K562 (cell line): ENCODE measurements around the gene LTK. TPM values are rescaled to one million over a fixed set of nuclear protein-coding genes. Genes with fewer than 3 reads are reported as not detected.

Experiments
- ETS2 ChIP-seq: IDR thresholded peaks from 2 replicates; pipeline ENCODE4 v1.6.1; 2016; ENCODE audit warnings: borderline replicate concordance, missing genetic modification characterization, mild to moderate bottlenecking, moderate library complexity, missing compliant biosample characterization; ENCODE audit not compliant: poor library complexity, severe bottlenecking
- FOXP1 ChIP-seq: sonication (generic); formaldehyde crosslinking; IDR thresholded peaks from 2 replicates; pipeline ENCODE4 v1.8.0; 2022; ENCODE audit warnings: mild to moderate bottlenecking, missing genetic modification reagents
- MED1 ChIP-seq: sonication (generic); formaldehyde crosslinking; IDR thresholded peaks from 2 replicates; pipeline ENCODE4 v1.8.1; 2023; ENCODE audit warnings: missing genetic modification reagents, borderline replicate concordance
- POLR2AphosphoS2 ChIP-seq: IDR thresholded peaks from 2 replicates; pipeline ENCODE4 v1.6.1; 2012; ENCODE audit warnings: low read length, improper control_type of control experiment
- PRPF4 ChIP-seq: fragments of 200-400 bp; formaldehyde crosslinking; IDR thresholded peaks from one replicate; pipeline ENCODE4 v1.6.1; 2017; ENCODE audit warnings: low read length, low read depth, mild to moderate bottlenecking; ENCODE audit not compliant: insufficient read depth, poor library complexity, severe bottlenecking
- RAD51 ChIP-seq: fragments of 450-650 bp; IDR thresholded peaks from 2 replicates; pipeline ENCODE4 v1.7.1; 2016; ENCODE audit warnings: low read depth, mild to moderate bottlenecking, borderline replicate concordance
- SIRT6 ChIP-seq: IDR thresholded peaks from one replicate; pipeline ENCODE4 v1.6.1; 2012; ENCODE audit warnings: low read depth, mild to moderate bottlenecking, control low read depth, inconsistent platforms, low read length, moderate library complexity
- SP1 ChIP-seq: sonication (generic); formaldehyde crosslinking; IDR thresholded peaks from 2 replicates; pipeline ENCODE4 v1.8.1; 2022; ENCODE audit warnings: mild to moderate bottlenecking, missing genetic modification reagents
- SREBF1 ChIP-seq: fragments of 150-350 bp; IDR thresholded peaks from 2 replicates; pipeline ENCODE4 v1.6.1; 2014; ENCODE audit warnings: antibody characterized with exemption, low read depth, low read length, borderline replicate concordance
- TAF9B ChIP-seq: fragments of 450-650 bp; IDR thresholded peaks from 2 replicates; pipeline ENCODE4 v1.6.1; 2018; ENCODE audit warnings: mild to moderate bottlenecking; ENCODE audit not compliant: partially characterized antibody
- TCF3 ChIP-seq: sonication (generic); formaldehyde crosslinking; IDR thresholded peaks from 2 replicates; pipeline ENCODE4 v1.4.0; 2020; ENCODE audit warnings: mild to moderate bottlenecking, missing genetic modification reagents
- ZFX ChIP-seq: sonication (generic); formaldehyde crosslinking; IDR thresholded peaks from 2 replicates; pipeline ENCODE4 v1.8.0; 2022; ENCODE audit warnings: mild to moderate bottlenecking, missing genetic modification reagents, moderate library complexity
- ZNF121 ChIP-seq: sonication (generic); formaldehyde crosslinking; conservative IDR thresholded peaks from 2 replicates; pipeline ENCODE4 v1.8.0; 2022; ENCODE audit warnings: missing genetic modification reagents
- ZNF174 ChIP-seq: fragments of 250-450 bp; sonication (Bioruptor Pico); IDR thresholded peaks from 2 replicates; pipeline ENCODE4 v1.4.0; 2020; ENCODE audit warnings: mild to moderate bottlenecking
- ZNF507 ChIP-seq: conservative IDR thresholded peaks from 2 replicates; pipeline ENCODE4 v1.6.1; 2017; ENCODE audit warnings: missing genetic modification characterization, missing compliant biosample characterization
- ZNF830 ChIP-seq: fragments of 250-450 bp; sonication (Bioruptor Pico); IDR thresholded peaks from 2 replicates; pipeline ENCODE4 v1.5.0; 2021; ENCODE audit warnings: mild to moderate bottlenecking
- polyA plus RNA-seq, 8 experiments: library from polyadenylated mRNA; depleted of rRNA in 4 of 8; stranded (reverse) in 5 of 8; unstranded in 3 of 8; fragments of >200 nt; fragmentation: Nextera tagmentation in 2 of 8; fragmentation: Illumina TruSeq in 1 of 8; extraction: Ambion mirVana in 2 of 8; extraction: Trizol in 1 of 8; gene quantifications; 2 replicates each; pipeline versions ENCODE4 v1.2.1 to v1.2.3, GENCODE V29; 2011 to 2014; ENCODE audit warnings: inconsistent platforms in 1 of 8, missing spikeins in 1 of 8
- total RNA-seq, 7 experiments: library from RNA; depleted of rRNA in 6 of 7; stranded (reverse); fragments of >200 nt in 6 of 7; fragmentation: Illumina TruSeq in 2 of 7; extraction: Trizol in 2 of 7; gene quantifications; 2 replicates each; pipeline versions ENCODE4 v1.2.1 to v1.2.3, GENCODE V29; 2011 to 2021; ENCODE audit warnings: low replicate concordance in 1 of 7
- TF ChIP-seq, protein P1 (sequence below): fragments of 450-650 bp; conservative IDR thresholded peaks from 2 replicates; pipeline ENCODE4 v1.6.1; 2016; ENCODE audit warnings: missing genetic modification characterization, low read depth, mild to moderate bottlenecking, missing compliant biosample characterization, moderate library complexity
- TF ChIP-seq, protein P2 (sequence below): fragments of 450-650 bp; IDR thresholded peaks from 2 replicates; pipeline ENCODE4 v1.6.1; 2016; ENCODE audit warnings: borderline replicate concordance
- TF ChIP-seq, protein P3 (sequence below): sonication (generic); formaldehyde crosslinking; IDR thresholded peaks from 2 replicates; pipeline ENCODE4 v1.8.0; 2022; ENCODE audit warnings: mild to moderate bottlenecking, missing genetic modification reagents

The LTK gene
- total and polyA plus RNA-seq, 9 of the 15 experiments (the other 6 are each of a cell fraction or from before 2014, with no cell fraction given): 0.25 to 4.4 (median 1.8) TPM

DNA sequence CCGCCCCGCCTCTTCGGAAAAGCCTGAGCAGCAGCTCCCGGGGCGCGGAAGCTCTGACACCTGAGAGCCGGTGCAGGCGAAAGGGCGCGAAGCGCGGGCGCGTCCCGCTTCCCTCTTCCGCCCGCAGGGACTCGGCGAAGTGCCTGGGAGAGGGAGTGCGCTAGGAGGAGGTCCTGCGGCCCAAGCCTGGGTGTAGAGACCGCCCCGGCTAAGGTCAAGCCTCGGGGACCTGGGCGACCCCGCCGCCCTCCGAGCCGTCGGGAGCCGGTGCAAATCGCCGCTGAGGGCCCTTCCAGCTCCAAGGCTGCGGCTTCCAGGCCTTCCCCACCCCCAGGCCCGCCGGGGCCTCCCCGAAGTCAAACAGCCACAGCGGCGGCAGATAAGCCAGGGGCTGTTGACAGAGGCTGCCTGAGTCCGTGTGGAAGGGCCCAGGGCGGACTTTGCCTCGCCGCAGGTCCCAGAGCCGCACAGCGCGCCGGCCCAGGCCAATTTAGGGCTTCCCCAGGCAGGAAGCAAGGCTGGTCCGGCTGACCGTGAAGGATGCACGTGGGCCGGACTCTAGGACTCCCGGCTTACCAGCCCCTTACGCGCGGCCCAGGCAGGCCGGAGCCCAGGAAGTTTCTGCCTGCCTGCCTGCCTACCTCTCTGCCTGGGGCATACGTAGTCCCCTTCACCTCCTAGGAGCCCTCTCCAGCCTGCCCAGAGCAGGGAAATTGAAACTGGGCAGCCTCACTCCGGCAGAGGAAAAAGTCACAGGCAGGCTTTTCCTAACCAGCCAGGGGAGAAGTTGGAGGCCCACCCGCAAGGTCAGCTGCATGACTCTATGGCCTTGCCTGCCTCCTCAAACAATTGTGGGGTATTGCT is 17.7 kb downstream of the LTK start (continued):
- TF ChIP-seq SREBF1 (no peak), ZFX (CRISPR knock-in tag) (peak; percentile 95), ZNF830 (CRISPR knock-in tag) (no peak), RAD51 (no peak), PRPF4 (peak; percentile 23), TAF9B (no peak), MED1 (CRISPR knock-in tag) (no peak), SIRT6 (no peak), ZNF507 (tag) (no peak), TCF3 (CRISPR knock-in tag) (peak; percentile 52), FOXP1 (no peak), ZNF174 (CRISPR knock-in tag) (no peak), SP1 (CRISPR knock-in tag) (0 out of 2 replicates have a peak, but pooled peaks have one; percentile 9), ZNF121 (CRISPR knock-in tag) (no peak), ETS2 (no peak), POLR2AphosphoS2 (no peak)
- TF ChIP-seq, protein P1, sequence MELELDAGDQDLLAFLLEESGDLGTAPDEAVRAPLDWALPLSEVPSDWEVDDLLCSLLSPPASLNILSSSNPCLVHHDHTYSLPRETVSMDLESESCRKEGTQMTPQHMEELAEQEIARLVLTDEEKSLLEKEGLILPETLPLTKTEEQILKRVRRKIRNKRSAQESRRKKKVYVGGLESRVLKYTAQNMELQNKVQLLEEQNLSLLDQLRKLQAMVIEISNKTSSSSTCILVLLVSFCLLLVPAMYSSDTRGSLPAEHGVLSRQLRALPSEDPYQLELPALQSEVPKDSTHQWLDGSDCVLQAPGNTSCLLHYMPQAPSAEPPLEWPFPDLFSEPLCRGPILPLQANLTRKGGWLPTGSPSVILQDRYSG (tag): 0 out of 2 replicates have a peak, but pooled peaks have one; percentile 32
- TF ChIP-seq, protein P2, sequence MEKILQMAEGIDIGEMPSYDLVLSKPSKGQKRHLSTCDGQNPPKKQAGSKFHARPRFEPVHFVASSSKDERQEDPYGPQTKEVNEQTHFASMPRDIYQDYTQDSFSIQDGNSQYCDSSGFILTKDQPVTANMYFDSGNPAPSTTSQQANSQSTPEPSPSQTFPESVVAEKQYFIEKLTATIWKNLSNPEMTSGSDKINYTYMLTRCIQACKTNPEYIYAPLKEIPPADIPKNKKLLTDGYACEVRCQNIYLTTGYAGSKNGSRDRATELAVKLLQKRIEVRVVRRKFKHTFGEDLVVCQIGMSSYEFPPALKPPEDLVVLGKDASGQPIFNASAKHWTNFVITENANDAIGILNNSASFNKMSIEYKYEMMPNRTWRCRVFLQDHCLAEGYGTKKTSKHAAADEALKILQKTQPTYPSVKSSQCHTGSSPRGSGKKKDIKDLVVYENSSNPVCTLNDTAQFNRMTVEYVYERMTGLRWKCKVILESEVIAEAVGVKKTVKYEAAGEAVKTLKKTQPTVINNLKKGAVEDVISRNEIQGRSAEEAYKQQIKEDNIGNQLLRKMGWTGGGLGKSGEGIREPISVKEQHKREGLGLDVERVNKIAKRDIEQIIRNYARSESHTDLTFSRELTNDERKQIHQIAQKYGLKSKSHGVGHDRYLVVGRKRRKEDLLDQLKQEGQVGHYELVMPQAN: no peak
- TF ChIP-seq, protein P3, sequence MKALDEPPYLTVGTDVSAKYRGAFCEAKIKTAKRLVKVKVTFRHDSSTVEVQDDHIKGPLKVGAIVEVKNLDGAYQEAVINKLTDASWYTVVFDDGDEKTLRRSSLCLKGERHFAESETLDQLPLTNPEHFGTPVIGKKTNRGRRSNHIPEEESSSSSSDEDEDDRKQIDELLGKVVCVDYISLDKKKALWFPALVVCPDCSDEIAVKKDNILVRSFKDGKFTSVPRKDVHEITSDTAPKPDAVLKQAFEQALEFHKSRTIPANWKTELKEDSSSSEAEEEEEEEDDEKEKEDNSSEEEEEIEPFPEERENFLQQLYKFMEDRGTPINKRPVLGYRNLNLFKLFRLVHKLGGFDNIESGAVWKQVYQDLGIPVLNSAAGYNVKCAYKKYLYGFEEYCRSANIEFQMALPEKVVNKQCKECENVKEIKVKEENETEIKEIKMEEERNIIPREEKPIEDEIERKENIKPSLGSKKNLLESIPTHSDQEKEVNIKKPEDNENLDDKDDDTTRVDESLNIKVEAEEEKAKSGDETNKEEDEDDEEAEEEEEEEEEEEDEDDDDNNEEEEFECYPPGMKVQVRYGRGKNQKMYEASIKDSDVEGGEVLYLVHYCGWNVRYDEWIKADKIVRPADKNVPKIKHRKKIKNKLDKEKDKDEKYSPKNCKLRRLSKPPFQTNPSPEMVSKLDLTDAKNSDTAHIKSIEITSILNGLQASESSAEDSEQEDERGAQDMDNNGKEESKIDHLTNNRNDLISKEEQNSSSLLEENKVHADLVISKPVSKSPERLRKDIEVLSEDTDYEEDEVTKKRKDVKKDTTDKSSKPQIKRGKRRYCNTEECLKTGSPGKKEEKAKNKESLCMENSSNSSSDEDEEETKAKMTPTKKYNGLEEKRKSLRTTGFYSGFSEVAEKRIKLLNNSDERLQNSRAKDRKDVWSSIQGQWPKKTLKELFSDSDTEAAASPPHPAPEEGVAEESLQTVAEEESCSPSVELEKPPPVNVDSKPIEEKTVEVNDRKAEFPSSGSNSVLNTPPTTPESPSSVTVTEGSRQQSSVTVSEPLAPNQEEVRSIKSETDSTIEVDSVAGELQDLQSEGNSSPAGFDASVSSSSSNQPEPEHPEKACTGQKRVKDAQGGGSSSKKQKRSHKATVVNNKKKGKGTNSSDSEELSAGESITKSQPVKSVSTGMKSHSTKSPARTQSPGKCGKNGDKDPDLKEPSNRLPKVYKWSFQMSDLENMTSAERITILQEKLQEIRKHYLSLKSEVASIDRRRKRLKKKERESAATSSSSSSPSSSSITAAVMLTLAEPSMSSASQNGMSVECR: no peak; the same call in 1 of the 2 replicates
